SK-N-SH (cell line): ENCODE data around the gene FHDC1. TPM values are rescaled to one million over a fixed set of nuclear protein-coding genes. Genes with fewer than 3 reads are reported as not detected.

Experiments used
- CTCF ChIA-PET: fragments of 300-600, 350-600 bp; formaldehyde crosslinking; extraction: SDS; loops from one replicate; lab custom pipeline; 2021; lab: Yijun Ruan, JAX
- POLR2A ChIA-PET: fragments of 350-600 bp; sonication (Branson Sonifier 250); formaldehyde crosslinking; extraction: SDS; loops from one replicate; lab custom pipeline; 2020; ENCODE audit warnings: antibody characterized with exemption, inconsistent platforms; lab: Yijun Ruan, JAX
- DNase-seq: peaks from one replicate; pipeline ENCODE4 v3.0.0; 2012
- H2AFZ ChIP-seq: fragments of 200-600 bp; sonication (generic); 2 replicates; pipeline ENCODE4 v1.8.1; 2016; ENCODE audit warnings: antibody characterized with exemption, mild to moderate bottlenecking, low read depth
- H3F3A ChIP-seq: fragments of 200-600 bp; sonication (generic); replicated peaks from 2 replicates; pipeline ENCODE3; 2016; ENCODE audit warnings: antibody characterized with exemption, mild to moderate bottlenecking; ENCODE audit not compliant: insufficient read depth
- H3K27ac ChIP-seq, 2 experiments: fragments of 200-500 bp in 1 of 2; fragments of 200-600 bp in 1 of 2; sonication (Bioruptor generic) in 1 of 2; sonication (generic), shearing (Covaris generic) in 1 of 2; 2 replicates each; pipeline versions ENCODE4 v1.5.1 to v1.6.1; 2014 to 2016; ENCODE audit warnings: low read depth in 2 of 2, inconsistent platforms in 1 of 2, low read length in 1 of 2, mild to moderate bottlenecking in 1 of 2, mixed read lengths in 1 of 2
- H3K27me3 ChIP-seq: fragments of 200-600 bp; sonication (generic), shearing (Covaris generic); 2 replicates; pipeline ENCODE4 v1.6.1; 2016; ENCODE audit warnings: mixed run types; ENCODE audit not compliant: insufficient read depth
- H3K36me3 ChIP-seq, 2 experiments: fragments of 200-500 bp in 1 of 2; fragments of 200-600 bp in 1 of 2; sonication (Bioruptor generic) in 1 of 2; sonication (generic) in 1 of 2; replicated peaks in 1 of 2; 2 replicates each; pipeline versions ENCODE3 to v1.5.1; 2014 to 2016; ENCODE audit warnings: low read length in 1 of 2, mild to moderate bottlenecking in 1 of 2; ENCODE audit not compliant: insufficient read depth in 2 of 2, control insufficient read depth in 1 of 2
- H3K4me1 ChIP-seq, 2 experiments: fragments of 200-500 bp in 1 of 2; fragments of 200-600 bp in 1 of 2; sonication (Bioruptor generic) in 1 of 2; sonication (generic), shearing (Covaris generic) in 1 of 2; 2 replicates each; pipeline versions ENCODE4 v1.5.1 to v1.6.1; 2014 to 2016; ENCODE audit warnings: low read depth in 1 of 2, low read length in 1 of 2, mixed run types in 1 of 2; ENCODE audit not compliant: insufficient read depth in 2 of 2, control insufficient read depth in 1 of 2
- H3K4me2 ChIP-seq: fragments of 200-600 bp; sonication (generic), shearing (Covaris generic); 2 replicates; pipeline ENCODE4 v1.6.1; 2017; ENCODE audit warnings: mixed run types
- H3K4me3 ChIP-seq, 2 experiments: fragments of 200-500 bp in 1 of 2; fragments of 200-600 bp in 1 of 2; sonication (Bioruptor generic) in 1 of 2; sonication (generic), shearing (Covaris generic) in 1 of 2; 2 replicates each; pipeline versions ENCODE4 v1.5.1 to v1.8.1; 2014 to 2016; ENCODE audit warnings: low read depth in 2 of 2, inconsistent platforms in 1 of 2, low read length in 1 of 2, mild to moderate bottlenecking in 1 of 2, mixed read lengths in 1 of 2, moderate library complexity in 1 of 2
- H3K79me2 ChIP-seq: fragments of 200-600 bp; sonication (generic); 2 replicates; pipeline ENCODE4 v1.8.1; 2017; ENCODE audit warnings: mild to moderate bottlenecking; ENCODE audit not compliant: insufficient read depth
- H3K9ac ChIP-seq: fragments of 200-600 bp; sonication (generic); 2 replicates; pipeline ENCODE4 v1.6.1; 2017; ENCODE audit warnings: mixed run types
- H3K9me2 ChIP-seq: fragments of 200-600 bp; sonication (generic); 2 replicates; pipeline ENCODE4 v1.6.1; 2017; ENCODE audit warnings: mixed run types
- H3K9me3 ChIP-seq: fragments of 200-600 bp; sonication (generic); 2 replicates; pipeline ENCODE4 v1.6.1; 2017; ENCODE audit warnings: mixed run types, mild to moderate bottlenecking, moderate library complexity
- H4K20me1 ChIP-seq: fragments of 200-600 bp; sonication (generic); 2 replicates; pipeline ENCODE4 v1.6.1; 2017; ENCODE audit warnings: mild to moderate bottlenecking, mixed run types; ENCODE audit not compliant: insufficient read depth
- CHD2 ChIP-seq: fragments of 150-350 bp; IDR thresholded peaks from 2 replicates; pipeline ENCODE4 v1.6.1; 2018; ENCODE audit warnings: low read length; ENCODE audit not compliant: partially characterized antibody
- CTCF ChIP-seq: fragments of 200-600 bp; sonication (generic); IDR thresholded peaks from 2 replicates; pipeline ENCODE4 v1.6.1; 2017; ENCODE audit warnings: antibody characterized with exemption, mild to moderate bottlenecking, moderate library complexity
- ELF1 ChIP-seq: IDR thresholded peaks from 2 replicates; pipeline ENCODE4 v1.4.0; 2012
- FOSL2 ChIP-seq: IDR thresholded peaks from 2 replicates; pipeline ENCODE4 v1.4.0; 2012; ENCODE audit warnings: low read depth, mild to moderate bottlenecking, moderate library complexity, borderline replicate concordance
- FOXJ3 ChIP-seq: sonication (generic); formaldehyde crosslinking; IDR thresholded peaks from 2 replicates; pipeline ENCODE4 v1.5.1; 2020; ENCODE audit warnings: mild to moderate bottlenecking, missing genetic modification reagents
- GATA2 ChIP-seq: sonication (generic); formaldehyde crosslinking; IDR thresholded peaks from 2 replicates; pipeline ENCODE4 v1.5.0; 2020; ENCODE audit warnings: mild to moderate bottlenecking, missing genetic modification reagents
- JUND ChIP-seq: IDR thresholded peaks from 2 replicates; pipeline ENCODE4 v1.4.0; 2012
- MXI1 ChIP-seq: IDR thresholded peaks from 2 replicates; pipeline ENCODE4 v1.6.1; 2012; ENCODE audit warnings: mild to moderate bottlenecking, low read depth, low read length, improper control_type of control experiment
- NFIC ChIP-seq: IDR thresholded peaks from 2 replicates; pipeline ENCODE4 v1.4.0; 2012; ENCODE audit warnings: borderline replicate concordance
- NRF1 ChIP-seq: IDR thresholded peaks from 2 replicates; pipeline ENCODE4 v1.6.1; 2012; ENCODE audit warnings: low read depth, mild to moderate bottlenecking, low read length
- PBX3 ChIP-seq: IDR thresholded peaks from 2 replicates; pipeline ENCODE4; 2012
- POLR2AphosphoS5 ChIP-seq: IDR thresholded peaks from 2 replicates; pipeline ENCODE4 v1.6.1; 2012; ENCODE audit warnings: low read depth, low read length
- RAD21 ChIP-seq: IDR thresholded peaks from 2 replicates; pipeline ENCODE4 v1.6.1; 2012; ENCODE audit warnings: mild to moderate bottlenecking, low read length
- RCOR1 ChIP-seq: fragments of 150-350 bp; IDR thresholded peaks from 2 replicates; pipeline ENCODE4 v1.6.1; 2017; ENCODE audit warnings: antibody characterized with exemption, low read length
- RFX5 ChIP-seq: IDR thresholded peaks from 2 replicates; pipeline ENCODE4 v1.6.1; 2012; ENCODE audit warnings: mild to moderate bottlenecking, improper control_type of control experiment, low read length
- RXRA ChIP-seq: IDR thresholded peaks from 2 replicates; pipeline ENCODE4 v1.4.0; 2012; ENCODE audit warnings: low read depth, mild to moderate bottlenecking, borderline replicate concordance
- YY1 ChIP-seq: IDR thresholded peaks from 2 replicates; pipeline ENCODE4 v1.4.0; 2012; ENCODE audit warnings: low read depth, mild to moderate bottlenecking
- ZBTB33 ChIP-seq: IDR thresholded peaks from 2 replicates; pipeline ENCODE4 v1.4.0; 2012; ENCODE audit warnings: low read depth, borderline replicate concordance
- WGBS: methylation state at CpG from one replicate; pipeline ENCODE4 v1.1.6; 2017; ENCODE audit warnings: low lambda C conversion rate; 5-methylcytosine and 5-hydroxymethylcytosine counted together
- polyA plus RNA-seq, 3 experiments: library from polyadenylated mRNA; depleted of rRNA; stranded (reverse); fragments of >200 nt; gene quantifications; 2 replicates each; pipeline ENCODE4 v1.2.3, GENCODE V29; 2012

FHDC1 gene
- polyA plus RNA-seq, 1 of the 3 experiments (the other 2 are of a cell fraction), result 0.02 TPM

GRCh38 chr4:152920768-152921167 is 15.4 kb upstream of the FHDC1 start:
- 0% methylated on average over 1 of the region's 1 CpG for whole genome bisulfite sequencing
- no peak for TF ChIP-seq RXRA
- no peak for TF ChIP-seq YY1
- no peak for TF ChIP-seq MXI1
- Histone ChIP-seq H3K4me1 (no peaks in the 10 kb centered on the region), H3K27me3 (no peaks in the 10 kb centered on the region), H3K9me3 (0 out of 2 replicates have a peak, but pooled peaks cover 6% of the 10 kb centered on the region), H3K9ac (no peak overlapping the region), H3K4me2 (no peak overlapping the region), H3K36me3 (peaks cover 5 to 10% of the 10 kb centered on the region in 2 experiments), H2AFZ (no peak overlapping the region), H3K27ac (no peak overlapping the region), H3K4me3 (no peak overlapping the region), H3K79me2 (no peaks in the 10 kb centered on the region), H3K9me2 (no peaks in the 10 kb centered on the region), H3F3A (no peaks in the 10 kb centered on the region), H4K20me1 (no peaks in the 10 kb centered on the region)
- ChIA-PET CTCF (no interaction called here), POLR2A (no interaction called here)
- no peak for DNase-seq

- no peaks in the 10 kb centered on the region for H3K79me2 ChIP-seq
- no peaks in the 10 kb centered on the region for H3F3A ChIP-seq
- no peak for DNase-seq
- H3K4me2 ChIP-seq, result no peak overlapping the region
- no peak overlapping the region for H2AFZ ChIP-seq
- 0 out of 2 replicates have a peak, but pooled peaks cover 6% of the 10 kb centered on the region for H3K9me3 ChIP-seq
- H3K4me3 ChIP-seq, result no peak overlapping the region
- H3K4me1 ChIP-seq, result no peaks in the 10 kb centered on the region
- ChIA-PET POLR2A (no interaction called here), CTCF (no interaction called here)
- H4K20me1 ChIP-seq, result no peaks in the 10 kb centered on the region
- no peaks in the 10 kb centered on the region for H3K9me2 ChIP-seq
- no peak for TF ChIP-seq MXI1
- no peak for TF ChIP-seq RAD21
- TF ChIP-seq JUND, result no peak
- no peak for TF ChIP-seq ZBTB33
- TF ChIP-seq RCOR1, result no peak
- no peak for TF ChIP-seq RXRA
- TF ChIP-seq POLR2AphosphoS5, result no peak
- TF ChIP-seq CTCF, result no peak
- no peak for TF ChIP-seq RFX5
- no peak for TF ChIP-seq ELF1
- no peak for TF ChIP-seq NRF1
- no peak for TF ChIP-seq CHD2
- TF ChIP-seq FOSL2, result no peak
- no peak for TF ChIP-seq GATA2 (CRISPR knock-in tag)
- no peak for TF ChIP-seq PBX3
- no peak for TF ChIP-seq NFIC
- TF ChIP-seq FOXJ3 (CRISPR knock-in tag), result no peak
- no peaks in the 10 kb centered on the region for H3K27me3 ChIP-seq
- no peak overlapping the region for H3K9ac ChIP-seq
- H3K36me3 ChIP-seq, result peaks cover 5 to 10% of the 10 kb centered on the region in 2 experiments
- H3K27ac ChIP-seq, result no peak overlapping the region
These were observed 14.8 kb upstream of the FHDC1 start for GRCh38 chr4:152921284-152921683.
